ENCODE measurements around the gene SRSF3. TPM values are rescaled to one million over a fixed set of nuclear protein-coding genes. Genes with fewer than 3 reads are reported as not detected.

The SRSF3 gene
- total RNA-seq, 4 donors from 2014 or later: 108 to 195 (median 156) TPM

DNA sequence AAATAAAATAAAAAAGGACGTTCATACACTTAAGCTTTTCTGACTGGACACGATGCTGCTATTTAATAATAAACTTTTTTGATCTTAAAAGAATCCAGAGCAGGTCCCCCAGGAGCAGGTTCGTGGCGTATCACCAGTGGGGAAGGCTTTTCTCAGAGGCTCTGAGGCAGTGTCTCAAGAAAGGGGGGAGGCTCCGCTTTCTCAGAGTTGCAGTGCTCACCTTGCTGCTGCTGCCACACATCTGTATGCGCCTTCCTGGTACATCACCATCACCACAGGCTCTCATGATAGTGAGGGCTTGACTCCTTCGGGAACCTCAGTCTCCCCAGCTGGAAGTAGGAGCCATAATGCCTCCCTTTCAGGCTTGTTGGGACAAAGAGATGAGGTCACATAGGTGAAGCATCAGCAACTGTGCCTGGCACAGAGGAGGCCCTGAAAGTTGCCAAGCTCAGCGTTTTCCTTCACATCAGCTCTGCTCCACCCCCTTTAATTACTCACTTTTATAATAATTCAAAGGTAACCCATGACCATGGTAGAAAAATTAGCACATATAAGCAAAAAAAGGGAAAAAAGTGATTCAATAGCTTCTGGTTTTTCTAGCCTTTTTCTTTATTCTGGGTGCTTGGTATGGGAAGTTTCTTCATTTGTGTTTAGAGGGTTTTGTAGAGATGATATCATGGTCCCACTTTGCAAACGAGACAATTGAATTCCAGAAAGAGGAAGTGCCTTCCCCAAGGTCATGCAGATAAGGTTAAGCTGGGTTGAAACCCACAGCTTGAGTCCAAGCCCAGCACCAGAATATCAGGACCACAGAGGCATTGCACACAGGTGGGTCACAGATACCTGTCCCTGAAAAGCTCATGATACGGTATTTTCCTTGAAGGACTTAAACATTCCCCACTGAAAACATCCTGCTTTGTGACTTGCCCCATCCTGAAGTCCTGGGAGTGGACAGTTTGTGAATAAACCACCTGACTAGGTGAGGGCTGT lies 24.5 kb downstream of the SRSF3 start:
- H3K9me3 ChIP-seq: no peaks in the 10 kb centered on the region
- no peak overlapping the region for H3K4me3 ChIP-seq
- peaks cover 0 to 29% (median 5%) of the 10 kb centered on the region in 3 donors for H3K4me1 ChIP-seq
- WGBS, 2 donors (ENCODE audit: low coverage in 1 of 2): 75 to 76% methylated on average over 6 to 8 of the region's 10 CpGs
- no peak for ATAC-seq
- no peak for TF ChIP-seq CTCF (IDR thresholded peaks at IDR 0.05)
- TF ChIP-seq POLR2AphosphoS5 (IDR thresholded peaks at IDR 0.05): no peak
- TF ChIP-seq EP300 (IDR thresholded peaks at IDR 0.05): no peak
- TF ChIP-seq POLR2A (IDR thresholded peaks at IDR 0.05): no peak
- H3K36me3 ChIP-seq: peaks cover 0 to 4% of the 10 kb centered on the region in 2 donors
- no peak overlapping the region for H3K27ac ChIP-seq
- no peaks in the 10 kb centered on the region for H3K27me3 ChIP-seq

DNA sequence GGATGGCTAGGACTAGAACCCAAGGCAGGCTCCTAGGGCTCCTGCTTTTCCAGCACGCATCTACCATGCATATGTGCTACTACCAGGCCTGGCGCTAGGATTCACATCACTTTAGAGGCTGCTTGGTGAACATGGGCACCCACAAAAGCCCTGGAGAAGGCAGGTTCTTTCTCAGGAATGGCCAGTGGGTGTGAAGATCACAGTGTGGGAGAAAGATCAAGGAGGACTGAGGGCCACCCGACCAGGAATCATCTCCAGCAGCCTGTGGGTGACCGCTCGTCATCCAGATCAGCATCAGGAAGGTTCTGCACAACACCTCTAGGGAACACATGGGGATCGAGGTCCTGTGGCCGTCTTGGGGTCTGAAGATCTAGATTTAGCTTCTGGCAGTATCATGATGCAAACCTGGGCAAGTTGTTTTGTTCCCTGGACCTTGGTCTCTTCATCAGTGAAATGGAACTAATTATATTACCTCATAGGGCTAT lies 27.3 kb downstream of the SRSF3 start:
- ATAC-seq: no peak
- peaks cover 0 to 40% (median 8%) of the 10 kb centered on the region in 3 donors for H3K4me1 ChIP-seq
- WGBS, 2 donors (ENCODE audit: low coverage in 1 of 2): 94 to 100% methylated on average over 2 to 6 of the region's 7 CpGs
- H3K27me3 ChIP-seq: no peaks in the 10 kb centered on the region
- no peaks in the 10 kb centered on the region for H3K36me3 ChIP-seq
- no peak overlapping the region for H3K27ac ChIP-seq
- TF ChIP-seq POLR2AphosphoS5 (IDR thresholded peaks at IDR 0.05) (no peak), CTCF (IDR thresholded peaks at IDR 0.05) (no peak), POLR2A (IDR thresholded peaks at IDR 0.05) (no peak), EP300 (IDR thresholded peaks at IDR 0.05) (no peak)
- H3K9me3 ChIP-seq: no peaks in the 10 kb centered on the region
- no peak overlapping the region for H3K4me3 ChIP-seq

GRCh38 chr6:36622901-36623546 lies 28.9 kb downstream of the SRSF3 start:
- peak; percentile 8 for ATAC-seq
- no peak for TF ChIP-seq CTCF (IDR thresholded peaks at IDR 0.05)
- TF ChIP-seq EP300 (IDR thresholded peaks at IDR 0.05): no peak
- TF ChIP-seq POLR2A (IDR thresholded peaks at IDR 0.05): no peak
- TF ChIP-seq POLR2AphosphoS5 (IDR thresholded peaks at IDR 0.05): no peak
- Histone ChIP-seq H3K27me3 (no peaks in the 10 kb centered on the region), H3K36me3 (no peaks in the 10 kb centered on the region), H3K4me3 (no peak overlapping the region), H3K4me1 (peaks cover 0 to 49% (median 15%) of the 10 kb centered on the region in 3 donors), H3K9me3 (no peaks in the 10 kb centered on the region), H3K27ac (peak overlapping the region in 1 of 4 donors; percentile 6)
- WGBS, 2 donors (ENCODE audit: low coverage in 1 of 2): 73 to 80% methylated on average over 2 to 3 of the region's 4 CpGs

DNA sequence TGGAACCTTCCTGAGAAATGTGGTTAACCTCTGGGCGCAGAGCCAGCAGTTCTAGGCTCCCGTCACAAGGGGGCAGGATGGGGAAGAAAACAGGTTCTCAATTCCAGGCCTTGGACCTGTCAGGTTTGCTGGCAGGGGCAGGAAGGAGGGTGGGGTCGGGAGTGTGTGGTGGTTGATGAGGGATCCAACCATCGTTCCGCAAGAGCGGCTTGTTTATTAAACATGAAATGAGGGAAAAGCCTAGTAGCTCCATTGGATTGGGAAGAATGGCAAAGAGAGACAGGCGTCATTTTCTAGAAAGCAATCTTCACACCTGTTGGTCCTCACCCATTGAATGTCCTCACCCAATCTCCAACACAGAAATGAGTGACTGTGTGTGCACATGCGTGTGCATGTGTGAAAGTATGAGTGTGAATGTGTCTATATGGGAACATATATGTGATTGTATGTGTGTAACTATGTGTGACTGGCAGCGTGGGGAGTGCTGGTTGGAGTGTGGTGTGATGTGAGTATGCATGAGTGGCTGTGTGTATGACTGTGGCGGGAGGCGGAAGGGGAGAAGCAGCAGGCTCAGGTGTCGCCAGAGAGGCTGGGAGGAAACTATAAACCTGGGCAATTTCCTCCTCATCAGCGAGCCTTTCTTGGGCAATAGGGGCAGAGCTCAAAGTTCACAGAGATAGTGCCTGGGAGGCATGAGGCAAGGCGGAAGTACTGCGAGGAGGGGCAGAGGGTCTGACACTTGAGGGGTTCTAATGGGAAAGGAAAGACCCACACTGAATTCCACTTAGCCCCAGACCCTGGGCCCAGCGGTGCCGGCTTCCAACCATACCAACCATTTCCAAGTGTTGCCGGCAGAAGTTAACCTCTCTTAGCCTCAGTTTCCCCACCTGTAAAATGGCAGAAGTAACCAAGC lies 29.6 kb downstream of the SRSF3 start:
- H3K36me3 ChIP-seq: no peaks in the 10 kb centered on the region
- H3K27me3 ChIP-seq: no peaks in the 10 kb centered on the region
- peaks cover 0 to 56% (median 21%) of the 10 kb centered on the region in 3 donors for H3K4me1 ChIP-seq
- ATAC-seq: peak; percentile 77
- H3K27ac ChIP-seq: peak overlapping the region in 1 of 4 donors; percentile 6
- no peaks in the 10 kb centered on the region for H3K9me3 ChIP-seq
- WGBS, 2 donors (ENCODE audit: low coverage in 1 of 2): 52 to 71% methylated on average over 13 to 16 of the region's 18 CpGs
- TF ChIP-seq EP300 (IDR thresholded peaks at IDR 0.05) (no peak), CTCF (IDR thresholded peaks at IDR 0.05) (peak in 3 of 4 experiments; percentile 89 to 90 (median 90)), POLR2AphosphoS5 (IDR thresholded peaks at IDR 0.05) (peak; percentile 89)
- H3K4me3 ChIP-seq: no peak overlapping the region

Measured in gastroesophageal sphincter (tissue), 4 donors.